HG03095 (cell line): ENCODE data around the gene TMEM143.
"Not testable (repeated sequence)": the region's sequence is repeated elsewhere in the genome, so short reads cannot be mapped to it uniquely, and the experiment has no call there.

Experiments
- ATAC-seq: cut with Tn5 transposase; IDR thresholded peaks from one replicate; pipeline ENCODE4 v1.9.1; 2021; ENCODE audit warnings: moderate library complexity; ENCODE audit not compliant: unreplicated experiment

TMEM143 gene

GRCh38 chr19:48297975-48298374 lies 65.8 kb downstream of the TMEM143 start:
- no peak for ATAC-seq

GRCh38 chr19:48296963-48297734 lies 66.6 kb downstream of the TMEM143 start:
- no peak for ATAC-seq

DNA sequence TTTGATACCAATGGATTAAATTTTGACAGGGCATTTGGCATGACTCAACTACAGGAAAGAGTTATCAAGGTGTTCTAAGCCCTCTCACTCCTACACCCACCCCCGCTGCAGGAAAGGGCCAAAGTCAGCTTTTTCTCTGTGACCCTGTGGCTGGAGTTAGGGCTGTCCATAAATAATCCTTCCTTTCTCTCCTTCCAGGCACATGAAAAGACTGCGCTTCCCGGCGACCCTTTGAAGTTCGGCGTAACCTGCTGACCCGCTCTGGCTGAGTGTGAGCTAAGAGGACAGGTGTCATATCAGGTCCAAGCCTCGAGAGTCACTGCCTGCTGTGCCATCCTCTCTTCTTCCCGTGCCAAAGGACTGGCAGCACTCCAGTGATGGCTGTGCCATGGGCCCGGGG lies 68.3 kb downstream of the TMEM143 start:
- ATAC-seq = no peak

DNA sequence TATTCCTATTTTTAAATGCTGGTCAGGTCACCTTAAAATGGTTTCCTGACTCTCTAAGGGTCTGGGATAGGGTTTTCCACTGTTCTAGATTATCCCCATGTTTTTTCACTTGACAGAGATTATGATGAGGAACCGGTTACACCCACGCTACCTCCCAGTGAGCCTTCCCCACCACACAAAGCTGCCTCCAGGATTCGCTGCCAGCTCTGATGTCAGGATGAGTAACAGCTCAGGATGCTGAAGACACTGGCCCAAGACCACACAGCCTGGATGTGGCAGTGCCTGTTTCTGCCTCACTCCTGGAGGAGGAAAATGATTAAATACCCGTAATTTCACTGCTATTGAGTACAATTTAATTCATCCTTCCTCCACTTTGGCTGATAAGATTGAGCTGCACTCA lies 70.9 kb downstream of the TMEM143 start:
- no peak for ATAC-seq

DNA sequence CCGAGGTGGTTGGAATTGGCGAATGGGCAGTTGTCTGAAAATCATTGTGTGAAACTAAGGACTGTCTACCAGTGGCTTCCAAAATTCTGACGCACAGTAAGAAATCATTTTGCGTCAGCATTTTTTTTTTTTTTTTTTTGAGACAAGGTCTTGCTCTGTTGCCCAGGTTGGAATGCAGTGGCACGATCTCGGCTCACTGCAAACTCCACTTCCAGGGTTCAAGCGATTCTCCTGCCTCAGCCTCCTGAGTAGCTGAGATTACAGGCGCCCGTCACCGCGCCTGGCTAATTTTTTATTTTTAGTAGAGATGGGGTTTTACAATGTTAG lies 72.3 kb downstream of the TMEM143 start:
- not testable (repeated sequence) for ATAC-seq

DNA sequence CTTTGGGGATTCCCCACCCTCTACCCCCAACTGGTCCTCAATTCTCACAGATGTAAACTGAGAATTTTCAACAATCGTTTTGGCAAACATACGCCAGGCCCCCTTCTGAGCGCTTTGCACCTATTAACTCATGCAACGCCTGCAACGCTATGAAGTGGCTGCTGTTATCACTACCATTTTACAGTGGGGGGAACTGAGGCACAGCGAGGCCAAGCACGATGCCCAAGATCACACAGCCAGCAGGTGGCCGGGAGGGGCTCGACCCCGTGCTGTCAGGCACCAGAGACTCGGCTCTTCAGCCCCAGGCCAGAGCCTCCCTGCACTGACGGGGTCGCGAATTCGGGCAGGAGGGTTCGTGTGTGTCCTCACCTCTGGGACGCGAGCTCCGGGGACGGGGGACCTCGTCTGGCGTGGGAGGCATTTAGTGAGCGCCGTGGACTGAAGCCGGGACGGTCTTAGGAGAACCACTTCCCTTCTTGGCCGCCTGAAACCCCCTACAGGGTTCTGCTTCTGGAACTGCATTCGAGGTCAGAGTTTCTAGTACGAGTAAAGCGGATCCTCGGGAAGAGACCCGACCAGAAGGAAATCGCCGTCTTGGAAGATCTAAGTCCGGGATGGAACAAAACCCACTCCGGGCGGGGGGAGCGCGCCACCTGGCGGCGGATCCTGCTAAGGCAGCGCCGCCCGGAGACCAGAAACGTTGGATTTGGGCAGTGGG lies 72.8 kb downstream of the TMEM143 start:
- ATAC-seq = no peak

DNA sequence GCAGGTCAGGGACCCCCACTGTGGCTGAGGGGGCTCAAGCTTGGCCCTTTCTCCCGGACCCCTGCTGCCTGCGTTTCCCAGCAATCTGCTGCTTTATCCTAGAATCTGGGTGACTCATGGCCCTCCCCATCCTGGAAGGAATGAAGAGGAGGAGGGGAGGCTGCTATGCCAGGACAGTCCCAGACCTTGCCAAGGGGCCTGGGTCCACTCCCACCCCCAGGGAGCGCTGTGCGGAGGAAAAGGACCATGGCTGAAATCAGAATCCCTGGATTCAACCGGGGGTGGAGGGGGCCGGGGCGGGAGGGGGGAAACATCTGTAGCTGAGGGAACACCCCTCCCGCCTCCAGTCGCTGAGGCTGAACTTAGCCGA lies 73.4 kb downstream of the TMEM143 start:
- ATAC-seq = no peak

DNA sequence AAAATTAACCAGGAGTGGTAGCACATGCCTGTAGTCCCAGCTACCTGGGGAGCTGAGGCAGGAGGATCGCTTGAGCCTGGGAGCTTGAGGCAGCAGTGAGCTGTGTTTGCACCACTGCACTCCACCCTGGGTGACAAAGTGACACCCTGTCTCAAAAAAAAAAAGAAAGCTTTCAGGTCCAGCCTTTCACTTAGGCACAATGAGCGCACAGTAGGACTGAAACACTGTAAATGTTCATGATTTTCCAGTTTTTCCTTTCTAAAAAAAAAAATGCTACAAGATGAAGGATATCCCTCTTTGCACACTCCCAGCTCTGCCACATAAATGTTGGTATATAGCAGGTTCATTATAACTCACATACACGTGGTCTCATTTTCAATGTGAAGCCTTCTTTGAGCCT lies 76.0 kb downstream of the TMEM143 start:
- ATAC-seq = no peak

GRCh38 chr19:48284896-48285295 lies 78.8 kb downstream of the TMEM143 start:
- no peak for ATAC-seq

DNA sequence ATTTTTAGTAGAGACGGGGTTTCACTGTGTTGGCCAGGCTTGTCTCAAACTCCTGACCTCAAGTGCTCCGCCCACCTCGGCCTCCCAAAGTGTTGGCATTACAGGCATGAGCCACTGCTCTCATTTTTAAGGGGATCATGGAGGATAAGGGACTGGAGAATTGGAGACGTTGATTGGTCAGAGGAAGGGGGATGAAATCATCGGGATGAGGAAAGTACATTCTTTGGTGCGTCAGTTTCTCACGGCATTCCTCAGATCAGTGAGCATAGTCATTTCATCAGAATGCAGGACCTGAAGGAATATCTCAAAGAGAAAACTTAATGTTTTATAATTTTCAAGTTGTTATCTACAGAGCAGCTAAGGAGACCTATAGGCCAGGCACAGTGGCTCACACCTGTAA lies 79.8 kb downstream of the TMEM143 start:
- ATAC-seq = no peak
